ENCODE measurements around the gene BRD9.
"Not testable (repeated sequence)": the region's sequence is repeated elsewhere in the genome, so short reads cannot be mapped to it uniquely, and the experiment has no call there.

- not testable (repeated sequence) for TF ChIP-seq CTCF, POLR2AphosphoS5, POLR2A (IDR thresholded peaks at IDR 0.05)
These were observed 67.1 kb downstream of the BRD9 start for GRCh38 chr5:825544-825943.

Measured in prostate gland (tissue), 2 donors.